Measurements from ENCODE around the gene LCN2. TPM values are rescaled to one million over a fixed set of nuclear protein-coding genes. Genes with fewer than 3 reads are reported as not detected.

The LCN2 gene
- total and polyA plus RNA-seq, 2 experiments from 2014 or later: 2.0 TPM; not detected in 1

- no peak for TF ChIP-seq ZNF462 (CRISPR knock-in tag; IDR thresholded peaks at IDR 0.05)
- no peak for TF ChIP-seq REST (IDR thresholded peaks at IDR 0.05; ENCODE audit: unreplicated experiment)
These were observed 32.9 kb upstream of the LCN2 start (continued) for GRCh38 chr9:128116104-128117083.

Measured in GM23338 (cell line).